Spleen (tissue), 7 donors: ENCODE results near the gene BRINP2.

Experiments used
- POLR2AphosphoS5 ChIP-seq, 3 donors: sonication (generic); formaldehyde crosslinking; IDR thresholded peaks; one replicate each; pipeline ENCODE4 v1.5.1; 2017; ENCODE audit warnings: antibody characterized with exemption in 3 of 3
- TF ChIP-seq, protein P1 (sequence below), 11 experiments: fragments of 200-600 bp in 7 of 11; fragments of 450-650 bp in 4 of 11; sonication (generic) in 4 of 11; IDR thresholded peaks in 8 of 11; conservative IDR thresholded peaks in 3 of 11; 1 replicate in 7 of 11; 2 replicates in 4 of 11; pipeline versions ENCODE4 v1.4.0 to v1.8.0; 2016 to 2021; ENCODE audit warnings: antibody characterized with exemption in 11 of 11, inconsistent platforms in 4 of 11, mild to moderate bottlenecking in 1 of 11
- donor health status: DM: no; HTN: no; CAD: no; lungs with moderate emphysema.
- donor health status: DM: no; HTN: no; CAD: no.
- donor health status: DM: no; HTN: no; CAD: no.

DNA sequence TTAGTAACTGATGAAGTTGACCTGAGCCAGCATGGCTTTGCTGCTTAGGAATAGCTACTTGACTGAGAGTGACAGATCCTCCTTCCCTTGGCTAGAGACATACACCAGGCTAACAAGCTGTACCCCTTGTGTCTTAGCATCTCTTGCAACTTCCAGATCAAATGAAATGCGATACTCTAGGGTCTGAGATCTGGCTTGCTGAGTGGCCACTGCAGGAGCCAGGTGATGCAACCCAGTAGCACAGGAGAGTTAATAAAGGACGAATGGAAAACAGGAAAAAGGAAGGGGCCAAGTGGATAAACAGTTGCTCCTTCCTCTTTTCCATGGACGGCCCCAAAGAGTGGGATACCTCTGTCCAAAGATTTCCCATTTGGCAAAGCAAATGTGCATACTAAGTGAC, 44.5 kb upstream of the BRINP2 start:
- TF ChIP-seq, protein P1, sequence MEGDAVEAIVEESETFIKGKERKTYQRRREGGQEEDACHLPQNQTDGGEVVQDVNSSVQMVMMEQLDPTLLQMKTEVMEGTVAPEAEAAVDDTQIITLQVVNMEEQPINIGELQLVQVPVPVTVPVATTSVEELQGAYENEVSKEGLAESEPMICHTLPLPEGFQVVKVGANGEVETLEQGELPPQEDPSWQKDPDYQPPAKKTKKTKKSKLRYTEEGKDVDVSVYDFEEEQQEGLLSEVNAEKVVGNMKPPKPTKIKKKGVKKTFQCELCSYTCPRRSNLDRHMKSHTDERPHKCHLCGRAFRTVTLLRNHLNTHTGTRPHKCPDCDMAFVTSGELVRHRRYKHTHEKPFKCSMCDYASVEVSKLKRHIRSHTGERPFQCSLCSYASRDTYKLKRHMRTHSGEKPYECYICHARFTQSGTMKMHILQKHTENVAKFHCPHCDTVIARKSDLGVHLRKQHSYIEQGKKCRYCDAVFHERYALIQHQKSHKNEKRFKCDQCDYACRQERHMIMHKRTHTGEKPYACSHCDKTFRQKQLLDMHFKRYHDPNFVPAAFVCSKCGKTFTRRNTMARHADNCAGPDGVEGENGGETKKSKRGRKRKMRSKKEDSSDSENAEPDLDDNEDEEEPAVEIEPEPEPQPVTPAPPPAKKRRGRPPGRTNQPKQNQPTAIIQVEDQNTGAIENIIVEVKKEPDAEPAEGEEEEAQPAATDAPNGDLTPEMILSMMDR (IDR thresholded peaks at IDR 0.05 in 8 of 11, conservative IDR thresholded peaks at IDR 0.05 in 3 of 11): no peak
- no peak for TF ChIP-seq POLR2AphosphoS5 (IDR thresholded peaks at IDR 0.05)
